GM15510 (cell line): ENCODE results near the gene NHSL1.

ENCODE experiments used
- POLR2A ChIP-seq: IDR thresholded peaks from 3 replicates; pipeline ENCODE4 v1.6.1; 2011; ENCODE audit warnings: borderline replicate concordance; ENCODE audit not compliant: insufficient read length; ENCODE audit errors: extremely low read depth

Gene NHSL1

GRCh38 chr6:138529478-138529877, 30.2 kb upstream of the NHSL1 start:
- TF ChIP-seq POLR2A: no peak

- no peak for TF ChIP-seq POLR2A
These were observed 29.7 kb upstream of the NHSL1 start for GRCh38 chr6:138528956-138529355.

GRCh38 chr6:138528137-138528536, 28.8 kb upstream of the NHSL1 start:
- TF ChIP-seq POLR2A: no peak

GRCh38 chr6:138527411-138528088, 28.3 kb upstream of the NHSL1 start:
- TF ChIP-seq POLR2A: no peak

GRCh38 chr6:138526822-138527235, 27.5 kb upstream of the NHSL1 start:
- no peak for TF ChIP-seq POLR2A

GRCh38 chr6:138525355-138525754, 26.1 kb upstream of the NHSL1 start:
- TF ChIP-seq POLR2A: no peak

GRCh38 chr6:138524526-138524925, 25.2 kb upstream of the NHSL1 start:
- TF ChIP-seq POLR2A: no peak

- TF ChIP-seq POLR2A: no peak
These were observed 24.3 kb upstream of the NHSL1 start for GRCh38 chr6:138523347-138524210.

- TF ChIP-seq POLR2A: no peak
These were observed 23.3 kb upstream of the NHSL1 start for GRCh38 chr6:138522611-138523010.

- TF ChIP-seq POLR2A: no peak
These were observed 22.5 kb upstream of the NHSL1 start for GRCh38 chr6:138521790-138522189.

- no peak for TF ChIP-seq POLR2A
These were observed 21.2 kb upstream of the NHSL1 start for GRCh38 chr6:138520463-138520862.

GRCh38 chr6:138518054-138518453, 18.8 kb upstream of the NHSL1 start:
- no peak for TF ChIP-seq POLR2A

- no peak for TF ChIP-seq POLR2A
These were observed 18.3 kb upstream of the NHSL1 start for GRCh38 chr6:138517635-138518034.

- no peak for TF ChIP-seq POLR2A
These were observed 16.5 kb upstream of the NHSL1 start for GRCh38 chr6:138515657-138516248.

- TF ChIP-seq POLR2A: no peak
These were observed 15.7 kb upstream of the NHSL1 start for GRCh38 chr6:138514860-138515540.
